ENCODE data around the gene FARS2.

The FARS2 gene

GRCh38 chr6:5412663-5413062 lies 151.3 kb downstream of the FARS2 start:
- TF ChIP-seq CTCF (IDR thresholded peaks at IDR 0.05; ENCODE audit: low read depth, low read length) = no peak
- H3K4me3 ChIP-seq (ENCODE audit: low read depth, low read length) = no peak overlapping the region

- no peak for TF ChIP-seq CTCF (IDR thresholded peaks at IDR 0.05; ENCODE audit: low read depth, low read length)
- H3K4me3 ChIP-seq (ENCODE audit: low read depth, low read length) = no peak overlapping the region
Observed at GRCh38 chr6:5416250-5416649, 154.9 kb downstream of the FARS2 start.

- H3K4me3 ChIP-seq (ENCODE audit: low read depth, low read length) = no peak overlapping the region
- TF ChIP-seq CTCF (IDR thresholded peaks at IDR 0.05; ENCODE audit: low read depth, low read length) = peak; percentile 66
Observed at GRCh38 chr6:5422321-5422915, 161.1 kb downstream of the FARS2 start.

- H3K4me3 ChIP-seq (ENCODE audit: low read depth, low read length) = no peak overlapping the region
- no peak for TF ChIP-seq CTCF (IDR thresholded peaks at IDR 0.05; ENCODE audit: low read depth, low read length)
Observed at GRCh38 chr6:5423251-5423650, 161.9 kb downstream of the FARS2 start.

GRCh38 chr6:5424726-5425125 lies 163.4 kb downstream of the FARS2 start:
- TF ChIP-seq CTCF (IDR thresholded peaks at IDR 0.05; ENCODE audit: low read depth, low read length) = no peak
- no peak overlapping the region for H3K4me3 ChIP-seq (ENCODE audit: low read depth, low read length)

- no peak overlapping the region for H3K4me3 ChIP-seq (ENCODE audit: low read depth, low read length)
- TF ChIP-seq CTCF (IDR thresholded peaks at IDR 0.05; ENCODE audit: low read depth, low read length) = no peak
Observed at GRCh38 chr6:5425267-5425666, 164.0 kb downstream of the FARS2 start.

GRCh38 chr6:5425797-5426196 lies 164.5 kb downstream of the FARS2 start:
- TF ChIP-seq CTCF (IDR thresholded peaks at IDR 0.05; ENCODE audit: low read depth, low read length) = no peak
- H3K4me3 ChIP-seq (ENCODE audit: low read depth, low read length) = no peak overlapping the region

All from WI38 (cell line).